BJ (cell line): ENCODE results near the gene ZC3H11A. TPM values are rescaled to one million over a fixed set of nuclear protein-coding genes. Genes with fewer than 3 reads are reported as not detected.
"Not testable (repeated sequence)": the region's sequence is repeated elsewhere in the genome, so short reads cannot be mapped to it uniquely, and the experiment has no call there.

Experiments used
- CTCF ChIA-PET: fragments of 350-600 bp; formaldehyde crosslinking; extraction: SDS; loops from one replicate; lab custom pipeline; 2021; ENCODE audit warnings: antibody characterized with exemption, inconsistent platforms; lab: Yijun Ruan, JAX
- POLR2A ChIA-PET: fragments of 300-600 bp; sonication (Branson Sonifier 250); formaldehyde crosslinking; extraction: SDS; loops from one replicate; lab custom pipeline; 2021; ENCODE audit warnings: antibody characterized with exemption; lab: Charles Lee
- DNase-seq: peaks from one replicate; pipeline ENCODE4 v3.0.0-alpha.2; 2011; ENCODE audit warnings: low read depth
- H3K27me3 ChIP-seq: 2 replicates; pipeline ENCODE4 v1.6.0; 2011; ENCODE audit warnings: low read length; ENCODE audit not compliant: control insufficient read depth, insufficient read depth
- H3K36me3 ChIP-seq: 2 replicates; pipeline ENCODE4 v1.5.1; 2011; ENCODE audit warnings: low read length; ENCODE audit not compliant: control insufficient read depth, insufficient read depth
- H3K4me3 ChIP-seq: 2 replicates; pipeline ENCODE4 v1.5.1; 2011; ENCODE audit warnings: low read depth, mild to moderate bottlenecking, control low read depth, low read length
- polyA minus RNA-seq: library from RNA; depleted of rRNA, polyadenylated mRNA; stranded (reverse); fragments of >200 nt; gene quantifications from 2 replicates; pipeline ENCODE4 v1.2.3, GENCODE V29; 2011; rRNA and poly(A)+ RNA removed
- polyA plus RNA-seq: library from polyadenylated mRNA; depleted of rRNA; stranded (reverse); fragments of >200 nt; gene quantifications from 2 replicates; pipeline ENCODE4 v1.2.3, GENCODE V29; 2011; rRNA removed
- TF ChIP-seq, protein P1 (sequence below): IDR thresholded peaks from 2 replicates; pipeline ENCODE4 v1.5.1; 2011; ENCODE audit warnings: low read depth, mild to moderate bottlenecking, control low read depth, inconsistent platforms, low read length, moderate library complexity; ENCODE audit not compliant: insufficient read depth

ZC3H11A gene
- polyA plus RNA-seq (55.2 and 76.3 TPM in 2 replicates), polyA minus RNA-seq (36.7 and 64.9 TPM in 2 replicates)

DNA sequence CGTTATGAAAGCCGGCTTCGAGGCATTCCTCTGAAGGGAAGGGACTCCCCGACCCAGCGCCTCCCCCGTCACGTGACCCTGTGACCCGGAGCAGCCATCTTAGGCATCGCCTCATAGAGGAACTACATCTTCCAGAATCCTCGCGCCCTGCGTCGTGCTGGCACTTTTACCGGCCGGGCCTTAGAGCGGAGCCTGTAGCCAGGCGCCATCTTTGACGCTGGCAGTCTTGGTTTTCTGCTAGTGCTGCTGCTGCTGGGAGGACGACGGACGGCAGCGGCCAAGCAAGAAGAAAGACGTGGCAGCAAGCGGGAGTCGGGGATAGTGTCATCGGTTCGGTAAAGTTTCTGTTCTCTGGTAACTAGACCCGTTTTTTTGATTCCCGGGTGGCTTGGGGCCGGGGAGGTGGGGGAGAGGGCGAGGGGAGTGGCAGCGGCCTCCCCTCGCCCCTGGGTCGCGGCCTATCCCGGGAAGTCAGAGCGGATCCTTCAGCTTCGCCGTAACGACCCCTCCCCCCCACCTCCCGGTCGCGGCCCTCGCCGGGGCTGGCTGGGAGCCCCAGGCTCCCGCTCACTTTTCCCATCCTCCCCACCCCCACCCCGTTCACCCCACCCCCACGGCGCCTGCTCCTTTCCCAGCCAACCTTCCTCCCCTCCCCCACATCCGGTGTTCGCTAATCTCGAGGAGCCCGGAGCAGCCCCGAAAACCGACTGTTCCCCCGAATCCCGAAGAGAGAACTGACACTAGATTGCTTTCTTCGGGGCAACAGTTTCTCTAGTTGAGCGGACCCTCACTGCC lies at the start of gene ZC3H11A, which contains the start of gene ZBED6:
Gene ZC3H11A (plus strand): TSS at position 183 of the 795 bp plus-strand sequence. CDS start 21,448 bp downstream, outside the sequence.
Gene ZBED6 (plus strand): TSS at position 183 of the 795 bp plus-strand sequence. CDS start 1,900 bp downstream, outside the sequence.
- CTCF ChIA-PET: no interaction called here
- POLR2A ChIA-PET: no interaction called here
- peak within 1 kb of the TSS; percentile 86 for H3K4me3 ChIP-seq
- peaks cover 3% of the 10 kb centered on the region; the same call in 1 of the 2 replicates for H3K36me3 ChIP-seq
- peak; percentile 94 for DNase-seq
- TF ChIP-seq, protein P1, sequence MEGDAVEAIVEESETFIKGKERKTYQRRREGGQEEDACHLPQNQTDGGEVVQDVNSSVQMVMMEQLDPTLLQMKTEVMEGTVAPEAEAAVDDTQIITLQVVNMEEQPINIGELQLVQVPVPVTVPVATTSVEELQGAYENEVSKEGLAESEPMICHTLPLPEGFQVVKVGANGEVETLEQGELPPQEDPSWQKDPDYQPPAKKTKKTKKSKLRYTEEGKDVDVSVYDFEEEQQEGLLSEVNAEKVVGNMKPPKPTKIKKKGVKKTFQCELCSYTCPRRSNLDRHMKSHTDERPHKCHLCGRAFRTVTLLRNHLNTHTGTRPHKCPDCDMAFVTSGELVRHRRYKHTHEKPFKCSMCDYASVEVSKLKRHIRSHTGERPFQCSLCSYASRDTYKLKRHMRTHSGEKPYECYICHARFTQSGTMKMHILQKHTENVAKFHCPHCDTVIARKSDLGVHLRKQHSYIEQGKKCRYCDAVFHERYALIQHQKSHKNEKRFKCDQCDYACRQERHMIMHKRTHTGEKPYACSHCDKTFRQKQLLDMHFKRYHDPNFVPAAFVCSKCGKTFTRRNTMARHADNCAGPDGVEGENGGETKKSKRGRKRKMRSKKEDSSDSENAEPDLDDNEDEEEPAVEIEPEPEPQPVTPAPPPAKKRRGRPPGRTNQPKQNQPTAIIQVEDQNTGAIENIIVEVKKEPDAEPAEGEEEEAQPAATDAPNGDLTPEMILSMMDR: no peak
- H3K27me3 ChIP-seq: no peaks in the 10 kb centered on the region

DNA sequence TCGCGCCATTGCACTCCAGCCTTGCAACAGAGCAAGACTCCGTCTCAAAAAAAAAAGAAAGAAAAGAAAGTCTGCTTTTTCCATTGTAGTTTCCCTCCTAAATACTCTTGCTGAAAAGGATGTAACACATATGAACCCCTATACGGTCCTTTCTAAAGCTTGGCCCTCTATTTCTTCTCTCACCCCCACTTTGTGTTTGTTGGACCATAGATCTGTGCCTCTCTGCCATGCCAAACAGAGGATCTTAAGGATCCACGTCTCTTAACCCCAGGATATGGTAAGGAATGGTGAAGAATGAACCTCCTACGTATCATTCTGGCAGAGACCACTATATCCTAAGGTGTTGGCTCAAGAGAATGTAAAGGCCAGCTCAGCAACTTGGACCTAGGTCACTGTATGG lies 49.1 kb upstream of the ZC3H11A start:
- Histone ChIP-seq H3K36me3 (peaks cover 5% of the 10 kb centered on the region), H3K4me3 (no peak overlapping the region), H3K27me3 (no peaks in the 10 kb centered on the region)
- TF ChIP-seq, protein P1: no peak
- CTCF ChIA-PET: interaction anchor here (0.8 kb wide), 1 partner anchor 12 kb away, joined by 3 read pairs; no protein-coding TSS in a partner anchor
- DNase-seq: no peak
- POLR2A ChIA-PET: no interaction called here

DNA sequence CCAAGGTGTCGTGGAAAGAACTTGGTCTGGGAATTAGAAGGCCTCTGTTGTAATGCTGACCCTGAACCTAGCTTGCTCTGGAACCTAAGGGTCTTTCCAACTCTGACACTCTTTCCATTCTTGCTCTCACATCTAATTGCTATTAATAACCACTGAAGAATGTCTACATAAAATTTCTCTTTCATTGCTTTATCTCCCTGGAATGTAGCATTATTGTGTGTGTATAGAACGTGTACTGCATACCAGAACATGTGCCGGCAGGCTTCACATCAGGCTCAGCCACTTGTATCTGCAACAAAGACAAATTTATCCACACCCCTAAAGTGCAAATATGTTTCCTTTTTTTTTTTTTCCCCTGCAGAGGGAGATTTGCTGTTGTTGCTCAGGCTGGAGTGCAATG lies 44.4 kb upstream of the ZC3H11A start:
- CTCF ChIA-PET: no interaction called here
- H3K36me3 ChIP-seq: no peaks in the 10 kb centered on the region

GRCh38 chr1:203751618-203752361 lies 43.6 kb upstream of the ZC3H11A start:
- CTCF ChIA-PET, H3K4me3 ChIP-seq, POLR2A ChIA-PET, H3K27me3 ChIP-seq, H3K36me3 ChIP-seq, DNase-seq: not testable (repeated sequence)

More for the DNA sequence above, 44.4 kb upstream of the ZC3H11A start:
- TF ChIP-seq, protein P1: no peak
- peak; percentile 32 for DNase-seq
- Histone ChIP-seq H3K4me3 (no peak overlapping the region), H3K27me3 (no peaks in the 10 kb centered on the region)
- POLR2A ChIA-PET: no interaction called here

GRCh38 chr1:203754455-203754864 lies 41.0 kb upstream of the ZC3H11A start:
- no peak for DNase-seq
- H3K4me3 ChIP-seq: no peak overlapping the region
- CTCF ChIA-PET: no interaction called here
- POLR2A ChIA-PET: no interaction called here
- TF ChIP-seq, protein P1: no peak
- H3K36me3 ChIP-seq: no peaks in the 10 kb centered on the region
- no peaks in the 10 kb centered on the region for H3K27me3 ChIP-seq
